Measurements from ENCODE around the gene EIF3L. TPM values are rescaled to one million over a fixed set of nuclear protein-coding genes. Genes with fewer than 3 reads are reported as not detected.

The EIF3L gene
- total and polyA plus RNA-seq, 2 of the 8 experiments (the other 6 are each of a cell fraction or from before 2014, with no cell fraction given): 639 to 886 TPM

DNA sequence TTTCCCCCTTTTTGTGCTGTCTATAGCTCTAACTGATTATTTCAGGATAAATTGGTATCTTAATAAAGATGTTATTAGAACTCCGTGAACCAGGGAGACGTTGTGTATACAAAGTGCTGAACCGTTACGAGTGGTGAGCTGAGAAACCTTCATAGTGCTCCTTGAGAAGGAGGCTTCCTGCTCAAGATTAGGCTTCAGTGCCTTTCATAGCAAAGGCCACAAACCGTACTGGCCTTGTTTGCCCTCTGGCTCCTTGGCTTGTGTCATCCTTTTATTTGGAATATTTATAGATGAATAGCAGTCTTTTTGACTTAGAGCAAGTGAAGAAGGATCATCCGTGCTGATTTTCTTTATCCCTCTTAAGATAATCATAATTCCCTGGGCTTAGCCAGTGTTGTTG lies 16.3 kb downstream of the EIF3L start:
- Histone ChIP-seq H3K27ac (ENCODE audit: low read depth, low read length) (no peak overlapping the region), H3K79me1 (ENCODE audit: low read depth, low read length) (peaks cover 2% of the 10 kb centered on the region; the same call in 1 of the 2 replicates), H2BK15ac (ENCODE audit: low read length) (no peak overlapping the region), H3K9ac (replicated peaks in 1 of 4; ENCODE audit: extremely low read depth in 1 of 4, low read depth in 3 of 4, low read length in 3 of 4) (no peak overlapping the region), H3K18ac (ENCODE audit: extremely low read depth, low read length) (no peak overlapping the region), H3K4me2 (ENCODE audit: insufficient read depth in 1 of 2, low read depth in 2 of 2, low read length in 2 of 2) (no peak overlapping the region), H3K23me2 (ENCODE audit: low read depth, low read length) (no peaks in the 10 kb centered on the region), H3K27me3 (replicated peaks in 1 of 4; ENCODE audit: control insufficient read depth in 3 of 4, extremely low read depth in 1 of 4, insufficient read depth in 3 of 4, low read length in 3 of 4) (no peaks in the 10 kb centered on the region), H4K20me1 (replicated peaks in 1 of 2; ENCODE audit: control insufficient read depth in 1 of 2, insufficient read depth in 2 of 2, low read length in 2 of 2) (peaks cover 4 to 17% of the 10 kb centered on the region in 2 experiments), H3K14ac (ENCODE audit: insufficient read length) (no peak overlapping the region), H3K23ac (ENCODE audit: insufficient read length) (no peak overlapping the region), H2AFZ (ENCODE audit: low read length) (no peak overlapping the region), H3K4me3 (ENCODE audit: extremely low read depth in 1 of 4, insufficient read depth in 2 of 4, low read depth in 3 of 4, low read length in 4 of 4) (no peak overlapping the region), H3K4ac (replicated peaks; ENCODE audit: insufficient read length, low read depth, low read length) (no peak overlapping the region), H4K91ac (replicated peaks; ENCODE audit: insufficient read length, low read length) (no peak overlapping the region), H2BK5ac (ENCODE audit: low read depth, low read length) (no peak overlapping the region), H3K36me3 (ENCODE audit: control insufficient read depth in 2 of 4, insufficient read depth in 4 of 4, low read length in 3 of 4) (peaks cover 43 to 83% (median 74%) of the 10 kb centered on the region in 4 experiments), H4K5ac (ENCODE audit: insufficient read length, low read depth, low read length) (no peak overlapping the region), H2AK5ac (ENCODE audit: low read depth, low read length) (no peak overlapping the region), H3K4me1 (replicated peaks in 1 of 4; ENCODE audit: control insufficient read depth in 3 of 4, insufficient read depth in 4 of 4, low read length in 3 of 4) (no peaks in the 10 kb centered on the region), H3K79me2 (ENCODE audit: control insufficient read depth in 1 of 2, insufficient read depth in 2 of 2, low read length in 2 of 2) (peaks cover 0 to 4% of the 10 kb centered on the region in 2 experiments; a peak in 1 of 4 replicates), H4K8ac (ENCODE audit: extremely low read depth, insufficient read depth, low read length) (no peak overlapping the region), H2BK12ac (ENCODE audit: low read depth, low read length) (no peak overlapping the region), H3K56ac (replicated peaks; ENCODE audit: insufficient read length, low read depth, low read length) (no peak overlapping the region), H2BK120ac (replicated peaks; ENCODE audit: low read depth, low read length) (no peak overlapping the region), H3K9me3 (ENCODE audit: insufficient read depth in 2 of 2, low read depth in 1 of 2, low read length in 1 of 2) (no peaks in the 10 kb centered on the region), H2BK20ac (ENCODE audit: low read length) (no peak overlapping the region)
- CTCF ChIA-PET (ENCODE audit: partially characterized antibody): interaction anchor here (0.6 to 5.1 kb wide), 7 partner anchors 10 to 80 kb away, joined by 3 to 80 read pairs (median 3); partner anchors contain the start of gene GALR3
- no peak for DNase-seq (ENCODE audit: low read depth in 1 of 2, low spot score in 2 of 2)
- no peak for FAIRE-seq
- 95% methylated on average over 6 of the region's 6 CpGs; no CpG with 5 or more reads in 1 of the 2 experiments for WGBS, 2 experiments (ENCODE audit: extremely low coverage in 1 of 2, insufficient coverage in 1 of 2, insufficient read length in 1 of 2, insufficient replicate concordance in 2 of 2, low coverage in 1 of 2, low lambda C conversion rate in 2 of 2, missing lambda C conversion rate in 1 of 2)
- POLR2A ChIA-PET (ENCODE audit: partially characterized antibody): interaction anchor here (0.7 to 8.8 kb wide), 6 partner anchors 9 to 75 kb away, joined by 3 to 86 read pairs (median 3); no protein-coding TSS in a partner anchor
- TF ChIP-seq BACH1 (IDR thresholded peaks at IDR 0.05; ENCODE audit: low read length) (no peak), KDM5A (IDR thresholded peaks at IDR 0.05; ENCODE audit: low read length) (no peak), MAX (IDR thresholded peaks at IDR 0.05) (no peak), EGR1 (IDR thresholded peaks at IDR 0.05; ENCODE audit: borderline replicate concordance, low read depth, low read length) (no peak), SP2 (IDR thresholded peaks at IDR 0.05; ENCODE audit: low read length) (no peak), ASH2L (IDR thresholded peaks at IDR 0.05; ENCODE audit: low read length) (no peak), CHD1 (IDR thresholded peaks at IDR 0.05; ENCODE audit: low read depth, low read length) (no peak), SRF (IDR thresholded peaks at IDR 0.05; ENCODE audit: low read depth, low read length) (no peak), ATF3 (IDR thresholded peaks at IDR 0.05; ENCODE audit: insufficient read depth, low read depth, low read length) (no peak), BCL11A (IDR thresholded peaks at IDR 0.05; ENCODE audit: low read depth in 2 of 2, low read length in 2 of 2) (no peak), JUND (IDR thresholded peaks at IDR 0.05; ENCODE audit: low read length) (no peak), TAF7 (optimal IDR thresholded peaks at IDR 0.05; ENCODE audit: borderline replicate concordance, low read depth, low read length) (no peak), CEBPB (IDR thresholded peaks at IDR 0.05; ENCODE audit: low read depth, low read length) (no peak), EZH2 (IDR thresholded peaks at IDR 0.05; ENCODE audit: low read depth, low read length, severe bottlenecking) (no peak)
